Measurements from ENCODE around the gene HILPDA.

HILPDA gene, protein sequence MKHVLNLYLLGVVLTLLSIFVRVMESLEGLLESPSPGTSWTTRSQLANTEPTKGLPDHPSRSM

DNA sequence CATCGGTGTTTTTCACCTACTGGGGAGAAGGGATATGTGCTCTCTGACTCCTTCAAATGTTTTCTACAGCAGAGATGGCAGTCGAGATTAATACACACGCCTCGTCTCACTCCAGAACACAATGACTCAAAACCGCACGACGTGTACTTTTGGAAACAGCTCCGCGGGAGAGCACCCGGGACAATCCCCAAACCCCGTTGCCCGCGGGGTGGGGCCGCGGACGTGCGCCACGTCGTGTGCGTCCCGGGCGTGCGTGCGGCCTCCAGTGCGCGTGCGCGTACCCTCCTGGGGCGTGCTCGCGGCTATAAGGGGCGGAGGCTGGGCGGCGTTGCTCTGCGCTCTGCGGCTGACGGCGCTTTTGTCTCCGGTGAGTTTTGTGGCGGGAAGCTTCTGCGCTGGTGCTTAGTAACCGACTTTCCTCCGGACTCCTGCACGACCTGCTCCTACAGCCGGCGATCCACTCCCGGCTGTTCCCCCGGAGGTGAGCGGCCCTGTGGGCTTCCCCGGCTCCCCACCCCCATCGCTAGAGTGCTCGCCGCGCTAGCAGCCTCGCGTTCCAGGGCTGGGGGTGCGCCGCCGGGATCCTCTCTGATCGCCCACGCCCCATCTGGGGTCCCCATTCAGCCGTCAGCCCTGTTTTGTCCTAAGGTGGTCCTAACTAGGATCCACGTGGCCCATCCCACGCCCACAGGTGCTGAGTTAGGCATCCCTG is at the start of gene HILPDA:
Gene HILPDA (plus strand): TSS at position 336 of the 712 bp plus-strand sequence. CDS start 1,391 bp downstream, outside the sequence.
- peak; percentile 97 for DNase-seq

DNA sequence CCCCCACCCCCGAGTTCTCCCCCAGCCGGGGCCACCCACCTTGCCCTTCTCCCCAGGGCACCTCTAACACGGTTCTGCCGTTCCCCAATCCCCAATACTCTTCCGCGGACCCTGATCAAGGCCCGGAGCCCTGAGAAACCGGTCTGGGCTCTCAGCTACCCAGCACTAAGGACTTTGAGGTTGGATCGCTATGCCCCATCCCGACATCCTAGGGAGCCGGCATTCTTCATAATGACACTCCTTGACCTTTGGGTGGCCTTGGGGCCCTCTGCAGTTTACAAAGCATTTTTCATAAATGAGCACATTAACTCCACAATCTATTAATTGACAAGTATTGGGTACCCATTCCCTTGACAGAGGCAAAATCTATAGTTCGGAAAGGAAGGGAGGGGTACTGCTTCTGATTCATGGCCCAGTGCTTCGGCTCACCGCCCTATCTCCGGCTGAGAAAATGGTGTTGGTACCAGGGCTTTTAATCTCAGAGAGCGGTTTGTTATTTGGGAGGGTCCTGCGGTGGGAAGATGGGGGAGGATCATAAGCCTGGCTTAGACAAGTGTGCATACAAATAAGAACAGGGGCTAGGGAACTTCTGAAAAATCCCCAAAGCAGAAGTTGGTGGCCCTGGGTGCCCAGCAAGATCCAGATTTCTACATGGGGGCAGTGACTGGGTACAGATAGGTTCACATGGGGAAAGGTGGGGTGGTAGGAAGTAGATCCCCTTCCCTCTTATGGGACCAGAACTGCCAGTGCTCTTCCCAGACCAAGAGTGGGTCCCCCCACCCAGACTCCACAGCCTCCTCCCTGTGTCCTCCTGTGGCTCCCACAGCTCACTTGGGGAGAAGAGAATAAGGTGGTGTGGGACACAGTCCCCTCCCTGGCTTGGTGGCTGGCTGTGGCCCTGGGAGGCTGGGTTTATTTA is 49.1 kb upstream of the HILPDA start:
- no peak for DNase-seq

DNA sequence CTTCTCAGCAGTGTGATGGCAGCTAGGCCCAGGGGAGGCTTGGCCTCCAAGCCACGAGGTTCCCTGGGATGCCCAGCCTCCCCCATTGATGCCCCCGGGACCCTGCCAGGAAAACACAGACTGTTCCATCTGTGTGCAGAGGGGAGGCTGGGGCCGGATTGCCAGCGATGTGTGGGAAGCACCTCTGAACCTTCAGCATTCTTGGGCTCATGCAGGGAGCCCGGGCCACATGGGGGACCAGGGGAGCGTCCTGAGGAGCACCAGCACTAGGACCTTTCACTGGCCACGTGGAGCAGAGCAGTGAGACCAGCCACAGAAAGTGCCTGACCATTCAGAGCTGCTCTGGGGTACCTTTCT is 48.5 kb upstream of the HILPDA start:
- no peak for DNase-seq

DNA sequence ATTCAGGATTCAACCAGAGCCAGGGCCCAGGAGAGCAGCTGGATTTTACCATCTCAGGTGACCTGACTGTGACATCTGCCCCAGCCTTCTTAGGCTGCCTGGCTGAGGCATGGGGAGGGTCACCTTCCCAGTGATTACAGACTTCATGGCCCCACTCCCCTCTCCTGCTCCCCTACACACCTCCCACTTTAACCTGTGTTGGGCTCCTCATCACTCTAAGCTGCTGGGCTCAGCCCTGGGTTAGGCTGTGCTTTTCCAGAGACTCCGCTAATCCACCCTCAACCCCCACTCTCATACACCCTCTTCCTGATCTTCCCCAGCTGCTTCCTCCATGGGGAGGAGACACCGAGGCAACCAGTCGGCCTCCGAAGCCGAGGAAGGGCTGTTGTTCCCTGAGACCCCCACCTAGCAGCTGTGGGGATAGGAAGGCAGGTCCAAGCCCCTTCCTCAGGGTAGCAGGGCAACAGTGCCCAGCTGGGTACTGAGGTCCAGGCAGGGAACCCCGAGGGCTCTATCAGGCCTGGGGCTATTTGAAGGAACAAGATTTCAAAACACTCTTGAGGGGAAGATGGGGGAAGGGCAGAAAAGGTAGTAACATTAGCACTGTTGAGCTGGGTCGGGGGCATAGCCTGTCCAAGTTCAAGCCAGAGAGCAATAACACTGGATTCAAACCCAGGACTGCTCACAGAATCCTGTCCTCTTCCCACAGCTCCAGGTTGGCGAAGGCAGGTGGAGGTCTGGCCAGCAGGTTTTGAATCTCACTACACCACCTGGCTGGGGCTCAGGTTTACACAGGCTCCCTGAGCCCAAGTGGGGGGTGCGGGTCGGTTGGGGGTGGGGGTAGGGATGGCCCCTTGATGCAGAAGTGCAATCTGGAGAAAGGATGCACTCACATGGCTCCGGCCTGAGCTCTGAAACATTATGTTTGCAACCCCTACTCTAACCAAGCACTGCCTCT is 47.6 kb upstream of the HILPDA start:
- no peak for DNase-seq

GRCh38 chr7:128408709-128409595 is 46.7 kb upstream of the HILPDA start:
- DNase-seq: no peak

DNA sequence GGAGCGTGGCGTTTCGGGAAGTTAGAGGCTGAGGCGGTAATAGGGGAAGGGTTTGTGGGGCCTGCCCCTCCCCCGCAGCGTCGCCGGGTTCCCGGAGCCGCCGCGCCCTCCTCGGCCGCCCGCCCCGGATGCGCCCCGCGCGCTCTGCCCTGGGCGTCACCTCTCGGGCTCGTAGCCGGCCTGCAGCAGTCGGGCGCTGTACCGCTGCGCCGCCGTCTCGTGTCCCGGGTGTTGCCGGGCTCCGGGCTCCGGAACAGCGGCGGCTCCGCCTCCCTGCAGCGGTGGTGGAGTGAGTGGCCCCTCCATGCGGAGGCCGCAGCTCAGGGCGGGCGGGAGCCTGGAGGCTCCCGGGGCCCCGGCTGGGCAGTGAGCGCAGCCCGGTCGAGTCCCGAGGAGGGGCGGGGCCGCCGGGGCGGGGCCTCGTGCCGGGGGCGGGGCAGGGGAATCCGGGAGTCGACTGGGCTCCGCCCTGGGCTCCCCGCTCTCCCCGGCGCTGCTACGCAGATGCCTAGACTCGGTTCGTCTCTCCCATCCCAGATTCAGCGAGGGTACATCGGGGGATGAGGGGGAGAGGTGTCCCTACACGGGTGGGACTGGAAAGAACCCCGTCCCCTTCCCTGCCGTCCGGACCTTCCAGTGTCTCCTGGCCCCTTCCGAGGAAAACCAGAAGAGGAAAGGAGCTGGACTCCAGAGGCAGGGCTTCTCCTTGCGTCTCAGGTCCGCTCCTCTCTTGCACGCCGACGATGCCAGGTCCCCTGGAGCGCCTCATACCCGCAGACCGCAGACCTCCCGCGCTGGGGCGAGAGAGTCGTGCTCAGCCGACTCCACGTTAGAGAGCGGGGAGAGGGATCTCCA is 45.9 kb upstream of the HILPDA start, which contains the start of gene IMPDH1:
Gene IMPDH1 (minus strand): TSS at position 387 of the 855 bp plus-strand sequence. CDS start 81 bp downstream, at position 306.
- DNase-seq: peak; percentile 89

DNA sequence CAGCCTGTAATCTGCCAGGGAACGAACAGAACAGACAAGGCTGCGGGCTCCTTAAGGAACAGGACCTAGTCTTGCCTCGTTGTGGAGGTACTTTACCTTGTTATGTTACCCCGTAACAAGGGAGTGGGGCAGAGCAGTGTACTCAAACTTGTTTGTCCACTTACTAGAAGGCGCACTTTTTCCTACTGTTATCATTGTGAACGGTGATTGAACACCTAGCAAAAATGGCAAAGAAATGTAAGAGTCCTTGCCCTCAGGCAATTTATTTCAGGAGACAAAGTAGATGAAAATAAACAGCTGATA is 45.3 kb upstream of the HILPDA start:
- DNase-seq: no peak

DNA sequence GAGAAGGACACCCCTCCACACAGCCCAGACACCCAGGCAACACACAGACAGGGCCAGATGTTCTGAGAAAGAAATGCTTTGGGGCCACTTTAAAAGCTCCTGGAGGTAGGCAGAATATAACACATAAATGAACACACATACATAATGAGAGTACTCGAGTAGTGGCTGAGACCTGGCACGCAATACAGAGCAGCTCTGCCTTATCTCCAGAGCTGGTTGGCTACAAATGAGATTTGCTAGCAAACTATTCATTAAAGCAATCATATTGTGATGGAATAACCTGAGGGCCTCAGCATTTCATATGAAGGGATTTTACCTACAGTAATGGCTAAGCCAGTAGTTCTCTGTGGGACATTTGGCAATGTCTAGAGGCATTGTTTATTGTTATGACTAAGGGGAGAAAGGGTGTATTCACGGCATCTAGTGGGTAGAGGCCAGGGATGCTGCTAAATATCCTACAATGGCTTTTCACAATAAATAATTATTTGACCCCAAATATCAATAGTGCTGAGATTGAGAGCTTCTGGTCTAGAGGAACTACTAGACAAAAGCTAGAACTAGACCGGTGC is 40.4 kb upstream of the HILPDA start:
- DNase-seq: no peak

GRCh38 chr7:128417071-128417470 is 38.6 kb upstream of the HILPDA start:
- no peak for DNase-seq

DNA sequence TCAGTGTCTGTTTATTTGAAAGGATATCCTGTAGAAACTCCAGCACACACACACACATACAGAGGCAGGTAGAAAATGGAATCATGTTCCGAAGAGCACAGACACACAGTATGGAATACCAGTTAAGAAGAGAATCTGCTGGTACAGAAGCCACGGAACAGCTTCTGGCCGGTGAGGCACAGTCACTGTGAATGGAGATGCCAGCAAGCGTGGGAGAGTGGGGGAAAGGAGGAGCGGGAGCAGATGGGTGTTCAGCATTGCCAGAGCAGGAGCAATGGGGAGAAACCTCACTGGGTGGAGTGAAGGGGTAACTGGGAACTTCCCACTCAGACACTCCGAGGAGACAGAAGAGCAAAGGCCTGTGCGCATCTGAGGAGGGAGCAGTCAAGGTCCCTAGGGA is 36.4 kb upstream of the HILPDA start:
- DNase-seq: no peak

DNA sequence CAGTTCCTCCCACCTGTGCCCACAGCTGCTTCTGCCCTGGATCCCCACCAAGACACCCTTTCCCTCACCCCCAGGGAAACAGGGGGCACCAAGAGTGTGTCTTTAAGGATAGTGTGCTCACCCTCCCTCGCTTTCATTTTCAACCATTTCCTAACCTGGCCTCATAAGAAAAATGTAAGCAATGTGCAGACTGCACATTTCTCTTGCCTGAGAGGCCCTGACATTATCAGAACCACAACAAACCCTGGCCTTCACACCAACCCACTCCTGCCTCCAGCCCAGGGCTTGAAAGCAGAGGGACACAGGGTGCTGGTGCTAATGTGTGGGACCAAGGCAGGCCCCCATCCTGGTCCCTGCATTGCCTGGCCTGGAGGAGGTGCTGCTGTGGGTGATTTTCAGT is 34.9 kb upstream of the HILPDA start:
- DNase-seq: no peak

- DNase-seq: no peak
These were observed 34.3 kb upstream of the HILPDA start for GRCh38 chr7:128421384-128421783.

GRCh38 chr7:128422037-128422436 is 33.6 kb upstream of the HILPDA start:
- no peak for DNase-seq

GRCh38 chr7:128422842-128423241 is 32.8 kb upstream of the HILPDA start:
- DNase-seq: no peak

- no peak for DNase-seq
These were observed 30.9 kb upstream of the HILPDA start for GRCh38 chr7:128424686-128425275.

DNA sequence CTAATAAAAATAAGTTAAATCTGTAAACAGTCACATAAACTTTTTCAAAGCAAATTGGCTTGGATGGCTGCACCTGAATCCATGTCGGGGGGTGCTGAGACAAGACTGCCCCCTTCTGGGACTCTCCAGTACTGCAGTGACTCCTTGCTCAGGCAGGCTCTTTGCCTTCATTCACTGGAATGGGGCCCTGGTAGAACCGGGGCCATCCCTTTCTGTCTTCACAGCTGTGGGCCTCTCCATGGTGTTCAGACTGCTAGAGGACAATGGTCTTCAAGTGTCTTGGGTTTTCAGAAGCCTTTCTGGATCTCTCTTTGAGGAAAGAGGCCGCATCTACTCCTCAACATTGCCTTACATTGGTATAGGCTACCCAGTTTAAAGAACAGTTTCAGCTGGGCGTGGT is 29.8 kb upstream of the HILPDA start:
- DNase-seq: peak; percentile 91

DNA sequence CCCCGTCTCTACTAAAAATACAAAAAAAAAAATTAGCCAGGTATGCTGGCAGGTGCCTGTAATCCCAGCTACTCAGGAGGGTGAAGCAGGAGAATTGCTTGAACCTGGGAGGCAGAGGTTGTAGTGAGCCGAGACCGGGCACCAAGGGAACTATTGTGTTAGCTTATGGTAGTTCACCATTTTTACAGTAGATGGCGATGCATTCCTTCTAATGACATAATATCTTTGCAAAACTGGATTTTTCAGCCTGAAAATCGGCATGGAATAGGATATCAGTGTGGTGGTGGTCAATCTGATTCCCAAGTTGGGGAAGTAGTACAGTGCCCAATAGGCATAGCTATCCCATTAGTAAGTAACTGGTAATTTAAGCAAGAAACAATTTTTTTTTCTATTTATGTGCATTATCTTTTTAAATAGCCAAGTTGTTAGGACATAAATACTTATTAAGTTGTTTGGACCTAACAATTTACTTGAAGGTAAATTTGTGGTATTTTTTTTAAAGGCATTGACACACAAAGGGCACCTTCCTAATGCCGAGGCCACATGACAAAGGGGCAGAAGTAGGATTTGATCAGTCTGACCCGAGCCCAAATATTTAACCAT is 28.3 kb upstream of the HILPDA start:
- DNase-seq: peak; percentile 37

DNA sequence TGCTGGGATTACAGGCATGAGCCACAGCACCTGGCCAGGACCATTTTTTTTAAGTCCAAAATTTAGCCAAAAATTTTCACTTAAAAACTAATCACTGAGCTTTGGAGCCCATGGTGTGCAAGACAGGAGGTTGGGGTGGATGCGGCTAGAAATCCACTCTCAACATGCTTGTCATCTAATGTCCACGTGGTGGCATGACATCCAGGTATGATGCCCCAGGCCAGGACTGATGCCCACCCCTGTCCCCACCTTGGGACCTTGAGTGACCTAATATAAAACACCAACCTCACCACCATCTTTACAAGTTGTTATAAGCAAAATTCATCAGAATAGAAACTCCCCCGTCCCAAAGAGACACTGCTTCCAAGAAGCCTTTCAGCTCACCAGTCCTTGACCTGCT is 25.5 kb upstream of the HILPDA start:
- DNase-seq: no peak

- no peak for DNase-seq
These were observed 24.5 kb upstream of the HILPDA start for GRCh38 chr7:128431221-128431620.

DNA sequence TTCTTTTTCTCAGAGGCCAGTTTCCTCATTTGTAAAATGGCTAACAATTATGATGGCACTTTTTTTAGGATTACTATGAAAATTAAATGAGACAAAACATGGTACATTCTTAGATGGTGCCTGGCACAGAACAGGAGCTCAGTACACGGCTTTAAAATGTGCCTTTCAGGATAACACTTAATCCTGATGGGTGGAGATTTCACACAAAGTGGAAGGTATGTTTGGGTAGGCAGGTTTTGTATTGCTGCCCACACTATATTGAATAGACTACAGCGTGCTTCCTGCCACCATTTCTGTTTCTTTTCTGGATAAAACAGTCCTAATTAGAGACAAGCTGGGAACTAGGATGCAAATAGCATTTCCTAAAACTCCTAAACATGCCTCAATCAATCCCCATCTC is 23.9 kb upstream of the HILPDA start:
- DNase-seq: no peak

Data from activated CD4-positive, alpha-beta T cell treated with anti-CD3 and anti-CD28 coated beads for 48 hours (primary cell).